Measurements from ENCODE around the gene PPP2R5D. TPM values are rescaled to one million over a fixed set of nuclear protein-coding genes. Genes with fewer than 3 reads are reported as not detected.

PPP2R5D gene
- total and polyA plus RNA-seq, 4 donors: 19.0 to 26.8 (median 21.9) TPM

GRCh38 chr6:42969934-42970333 lies 14.4 kb upstream of the PPP2R5D start:
- Histone ChIP-seq H3K36me3 (ENCODE audit: control insufficient read depth in 4 of 4, insufficient read depth in 4 of 4, low read length in 4 of 4) (peaks cover 2 to 38% (median 14%) of the 10 kb centered on the region in 4 donors), H3K27me3 (ENCODE audit: control insufficient read depth in 3 of 3, insufficient read depth in 3 of 3, low read length in 2 of 3) (no peaks in the 10 kb centered on the region), H3K9ac (ENCODE audit: insufficient read depth in 1 of 2, low read length in 2 of 2) (no peak overlapping the region), H3K4me1 (ENCODE audit: control insufficient read depth in 5 of 5, insufficient read depth in 5 of 5, low read length in 5 of 5) (peaks cover 0 to 1% (median 0%) of the 10 kb centered on the region in 5 donors), H3K27ac (ENCODE audit: low read depth in 1 of 2, low read length in 1 of 2) (no peak overlapping the region), H3K9me3 (ENCODE audit: control insufficient read depth in 4 of 4, insufficient read depth in 3 of 4, low read length in 3 of 4) (no peaks in the 10 kb centered on the region), H3K4me3 (no peak overlapping the region)
- WGBS, 2 donors: 89 to 95% methylated on average over 4 of the region's 4 CpGs
- no peak for TF ChIP-seq CTCF (IDR thresholded peaks at IDR 0.05; ENCODE audit: control extremely low read depth, extremely low read depth)
- ATAC-seq (ENCODE audit: insufficient read depth, low FRiP score) (no peak), DNase-seq (no peak)

DNA sequence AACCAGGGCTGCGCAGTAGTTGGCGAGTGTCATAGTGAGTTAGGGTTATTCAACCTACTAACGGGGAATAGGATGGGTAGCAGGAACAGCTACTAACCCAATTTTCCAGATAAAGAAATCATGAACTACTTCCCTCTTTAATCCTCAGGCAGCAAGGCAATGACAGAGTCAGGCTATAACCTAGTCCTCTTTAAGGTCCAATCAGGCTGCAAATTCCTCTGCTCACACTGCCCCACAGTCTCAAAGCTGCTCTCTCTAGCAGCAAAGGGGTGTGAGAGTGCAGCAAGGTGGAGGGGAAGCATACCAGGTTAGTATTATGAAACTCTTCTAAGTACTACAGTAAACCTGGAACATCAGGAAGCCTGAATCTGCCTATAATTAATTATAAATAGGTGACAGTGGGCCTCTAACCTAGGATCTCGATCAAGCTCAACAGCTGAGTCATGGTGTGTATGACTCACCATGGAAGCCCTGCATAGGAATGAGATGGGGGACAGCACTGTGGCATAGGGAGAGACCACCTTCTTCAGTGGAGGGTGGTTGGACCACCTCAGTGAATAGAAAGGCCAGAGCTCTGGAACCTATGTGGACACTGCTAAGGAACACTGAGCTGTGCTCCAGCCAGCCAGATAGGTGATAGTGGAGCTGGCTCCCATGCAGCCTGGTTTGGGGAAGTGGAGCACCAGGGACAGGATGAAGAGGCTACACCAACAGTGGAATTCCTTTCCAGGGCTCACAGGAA lies 13.3 kb upstream of the PPP2R5D start:
- no peak for DNase-seq
- Histone ChIP-seq H3K9me3 (ENCODE audit: control insufficient read depth in 4 of 4, insufficient read depth in 3 of 4, low read length in 3 of 4) (no peaks in the 10 kb centered on the region), H3K4me3 (no peak overlapping the region), H3K4me1 (ENCODE audit: control insufficient read depth in 5 of 5, insufficient read depth in 5 of 5, low read length in 5 of 5) (peaks cover 0 to 1% (median 0%) of the 10 kb centered on the region in 5 donors), H3K9ac (ENCODE audit: insufficient read depth in 1 of 2, low read length in 2 of 2) (no peak overlapping the region), H3K27ac (ENCODE audit: low read depth in 1 of 2, low read length in 1 of 2) (no peak overlapping the region), H3K27me3 (ENCODE audit: control insufficient read depth in 3 of 3, insufficient read depth in 3 of 3, low read length in 2 of 3) (no peaks in the 10 kb centered on the region), H3K36me3 (ENCODE audit: control insufficient read depth in 4 of 4, insufficient read depth in 4 of 4, low read length in 4 of 4) (peaks cover 2 to 28% (median 13%) of the 10 kb centered on the region in 4 donors)
- 70 to 80% methylated on average over 4 of the region's 4 CpGs for WGBS, 2 donors
- TF ChIP-seq CTCF (IDR thresholded peaks at IDR 0.05; ENCODE audit: control extremely low read depth, extremely low read depth): no peak
- no peak for ATAC-seq (ENCODE audit: insufficient read depth, low FRiP score)

DNA sequence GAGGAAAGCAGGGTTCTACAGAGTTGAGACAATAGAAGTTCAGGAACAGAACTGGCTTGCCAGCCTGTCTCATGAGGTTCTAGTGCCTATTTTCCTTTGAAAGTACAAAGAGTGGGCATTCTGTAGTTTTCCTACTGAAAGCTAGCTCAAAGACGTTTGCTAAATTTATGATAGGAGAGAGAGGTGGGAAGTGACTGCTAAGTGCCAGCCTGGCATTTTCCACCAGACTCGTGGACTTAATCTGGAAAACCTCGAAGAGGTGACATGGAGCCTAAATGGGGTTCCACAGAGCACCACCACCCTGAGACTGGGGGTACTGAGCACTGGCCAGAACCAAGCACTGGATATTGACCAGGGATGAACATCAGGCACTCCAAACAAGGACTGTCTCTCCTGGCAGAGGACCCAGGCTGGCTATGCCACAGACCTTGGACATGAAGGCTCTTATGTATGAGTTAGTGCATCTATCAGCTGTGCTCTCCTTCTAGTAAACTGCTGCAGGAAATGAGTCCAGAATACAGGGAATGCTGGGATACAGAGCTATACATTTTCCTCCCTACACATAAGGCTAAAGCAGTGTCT lies 12.5 kb upstream of the PPP2R5D start:
- WGBS, 2 donors: 85 to 87% methylated on average over 3 of the region's 3 CpGs
- no peak for TF ChIP-seq CTCF (IDR thresholded peaks at IDR 0.05; ENCODE audit: control extremely low read depth, extremely low read depth)
- Histone ChIP-seq H3K36me3 (ENCODE audit: control insufficient read depth in 4 of 4, insufficient read depth in 4 of 4, low read length in 4 of 4) (peaks cover 2 to 24% (median 11%) of the 10 kb centered on the region in 4 donors), H3K9ac (ENCODE audit: insufficient read depth in 1 of 2, low read length in 2 of 2) (no peak overlapping the region), H3K27me3 (ENCODE audit: control insufficient read depth in 3 of 3, insufficient read depth in 3 of 3, low read length in 2 of 3) (no peaks in the 10 kb centered on the region), H3K9me3 (ENCODE audit: control insufficient read depth in 4 of 4, insufficient read depth in 3 of 4, low read length in 3 of 4) (no peaks in the 10 kb centered on the region), H3K4me3 (no peak overlapping the region), H3K27ac (ENCODE audit: low read depth in 1 of 2, low read length in 1 of 2) (no peak overlapping the region), H3K4me1 (ENCODE audit: control insufficient read depth in 5 of 5, insufficient read depth in 5 of 5, low read length in 5 of 5) (peaks cover 0 to 1% (median 0%) of the 10 kb centered on the region in 5 donors)
- no peak for DNase-seq
- no peak for ATAC-seq (ENCODE audit: insufficient read depth, low FRiP score)

Data from lung (tissue), 12 donors.